Endothelial cell of umbilical vein (primary cell): Measurements from ENCODE around the gene EXOC7.

Experiments
- CTCF ChIP-seq, 2 donors: IDR thresholded peaks; 1 replicate in 1 of 2; 2 replicates in 1 of 2; pipeline ENCODE4 v1.5.1; 2011; ENCODE audit warnings: low read length in 2 of 2, mild to moderate bottlenecking in 2 of 2, moderate library complexity in 2 of 2, control low read depth in 1 of 2, inconsistent platforms in 1 of 2, low read depth in 1 of 2; ENCODE audit not compliant: insufficient read depth in 1 of 2; ENCODE audit errors: extremely low read depth in 1 of 2
- EZH2 ChIP-seq: IDR thresholded peaks from 2 replicates; pipeline ENCODE4 v1.6.1; 2012; ENCODE audit warnings: borderline replicate concordance, low read depth, mild to moderate bottlenecking, moderate library complexity, low read length, inconsistent platforms; ENCODE audit not compliant: severe bottlenecking
- POLR2A ChIP-seq: IDR thresholded peaks from 2 replicates; pipeline ENCODE4 v1.6.1; 2012; ENCODE audit warnings: low read depth, mild to moderate bottlenecking, control low read depth, low read length
- TF ChIP-seq, protein P1 (sequence below): IDR thresholded peaks from 2 replicates; pipeline ENCODE4 v1.6.1; 2011; ENCODE audit not compliant: insufficient read depth, insufficient read length

DNA sequence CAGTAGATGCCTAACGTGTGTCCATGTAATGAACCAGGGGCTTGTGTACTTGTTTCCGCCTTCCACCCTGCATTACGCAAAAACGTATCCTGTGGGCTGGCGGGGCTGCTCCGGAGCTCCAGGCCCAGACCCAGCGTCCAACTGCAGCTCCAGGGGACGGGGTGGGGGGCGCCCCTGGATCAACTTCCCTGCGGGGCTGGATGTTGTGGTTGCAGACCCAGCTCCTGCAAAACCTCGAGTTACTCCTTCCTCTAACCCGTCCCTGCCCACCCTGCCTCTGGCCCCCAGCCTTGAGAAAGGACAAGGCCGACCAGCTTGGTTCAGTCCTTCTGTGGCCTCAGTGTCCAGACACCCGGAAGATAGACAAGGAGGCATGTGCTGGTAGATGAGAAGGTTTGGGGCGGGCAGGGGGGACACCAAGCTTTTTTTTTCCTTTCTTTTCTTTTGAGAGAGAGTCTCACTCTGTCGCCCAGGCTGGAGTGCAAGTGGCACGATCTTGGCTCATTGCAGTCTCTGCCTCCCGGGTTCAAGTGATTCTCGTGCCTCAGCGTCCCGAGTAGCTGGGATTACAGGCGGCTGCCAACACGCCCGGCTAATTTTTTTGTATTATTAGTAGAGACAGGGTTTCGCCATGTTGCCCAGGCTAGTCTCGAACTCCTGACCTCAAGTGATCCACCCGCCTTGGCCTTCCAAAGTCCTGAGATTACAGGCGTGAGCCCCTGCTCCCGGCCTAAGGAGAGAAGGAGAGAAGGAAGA lies 731 bp upstream of the EXOC7 start:
- TF ChIP-seq CTCF (IDR thresholded peaks at IDR 0.05; ENCODE audit: extremely low read depth in 1 of 2, insufficient read depth in 1 of 2, low read depth in 1 of 2, low read length in 2 of 2): no peak
- TF ChIP-seq EZH2: no peak
- TF ChIP-seq POLR2A: no peak
- TF ChIP-seq, protein P1, sequence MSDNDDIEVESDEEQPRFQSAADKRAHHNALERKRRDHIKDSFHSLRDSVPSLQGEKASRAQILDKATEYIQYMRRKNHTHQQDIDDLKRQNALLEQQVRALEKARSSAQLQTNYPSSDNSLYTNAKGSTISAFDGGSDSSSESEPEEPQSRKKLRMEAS: no peak
